ENCODE measurements around the gene AKIRIN2. TPM values are rescaled to one million over a fixed set of nuclear protein-coding genes. Genes with fewer than 3 reads are reported as not detected.
"Not testable (repeated sequence)": the region's sequence is repeated elsewhere in the genome, so short reads cannot be mapped to it uniquely, and the experiment has no call there.

The AKIRIN2 gene
- total RNA-seq, 1 donor, result 27.2 TPM

DNA sequence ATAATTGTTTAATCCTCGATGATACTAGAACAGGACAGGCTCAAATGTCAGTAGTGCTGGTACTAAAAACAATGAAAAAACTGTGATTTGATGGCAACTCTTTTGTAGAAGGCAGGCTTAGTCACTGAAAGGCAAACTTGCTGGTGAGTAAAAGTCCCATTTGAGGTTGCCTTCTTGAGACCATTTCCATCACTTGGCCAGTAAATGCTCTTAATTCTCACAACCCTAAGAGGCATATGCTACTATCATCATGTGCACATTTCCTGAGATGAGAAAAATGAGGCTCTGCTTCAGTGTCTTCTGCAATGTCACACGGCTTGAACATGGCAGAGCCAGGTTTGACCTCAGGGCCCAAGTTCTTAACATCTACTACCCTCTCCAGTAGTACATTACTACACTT lies 9.9 kb downstream of the AKIRIN2 start:
- no peak for DNase-seq (ENCODE audit: low read depth in 2 of 3, low spot score in 2 of 3)

DNA sequence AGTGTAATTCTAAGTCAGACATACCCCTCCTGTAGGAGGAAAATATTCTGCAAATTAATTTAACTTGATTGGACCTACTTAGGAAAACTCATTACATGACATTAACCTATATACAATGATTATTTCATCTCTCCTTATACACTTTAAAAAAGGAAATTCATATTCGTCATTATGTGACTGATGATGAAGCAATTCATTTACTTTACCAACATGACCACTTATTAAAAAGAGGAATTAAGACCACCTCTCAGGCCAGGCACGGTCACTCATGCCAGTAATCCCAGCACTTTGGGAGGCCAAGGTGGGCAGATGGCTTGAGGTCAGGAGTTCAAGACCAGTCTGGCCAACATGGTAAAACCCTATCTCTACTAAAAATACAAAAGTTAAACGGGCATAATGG lies 11.6 kb downstream of the AKIRIN2 start:
- DNase-seq (ENCODE audit: low read depth in 2 of 3, low spot score in 2 of 3), result no peak

DNA sequence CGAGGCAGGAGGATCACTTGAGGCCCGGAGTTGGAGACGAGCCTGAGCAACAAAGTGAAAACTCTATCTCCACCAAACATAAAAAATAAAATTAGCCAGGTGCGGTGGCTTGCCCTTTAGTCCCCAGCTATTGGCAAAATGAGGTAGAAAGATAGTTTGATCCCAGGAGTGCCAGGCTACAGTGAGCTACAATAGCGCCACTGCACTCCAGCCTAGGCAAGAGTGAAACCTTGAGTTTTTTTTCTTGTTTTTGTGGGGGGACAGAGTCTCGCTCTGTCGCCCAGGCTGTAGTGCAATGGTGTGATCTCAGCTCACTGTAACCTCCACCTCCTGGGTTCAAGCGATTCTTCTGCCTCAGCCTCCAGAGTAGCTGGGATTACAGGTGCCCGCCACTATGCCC lies 14.1 kb downstream of the AKIRIN2 start:
- DNase-seq (ENCODE audit: low read depth in 2 of 3, low spot score in 2 of 3), result not testable (repeated sequence)

DNA sequence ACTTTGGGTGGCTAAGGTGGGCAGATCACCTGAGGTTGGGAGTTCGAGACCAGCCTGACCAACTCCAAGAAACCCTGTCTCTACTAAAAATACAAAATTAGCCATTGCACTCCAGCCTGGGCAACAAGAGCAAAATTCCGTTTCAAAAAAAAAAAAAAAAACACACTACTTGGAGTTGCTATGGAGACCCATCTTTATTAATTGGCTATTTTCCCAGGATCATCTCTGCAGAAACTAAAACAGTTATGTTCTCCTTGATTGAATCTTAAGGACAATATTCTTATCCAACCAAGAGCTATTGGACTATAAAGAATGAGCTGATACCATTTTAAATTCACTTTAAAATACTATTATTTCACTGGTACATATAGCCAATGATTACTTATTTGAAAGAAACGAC lies 14.7 kb downstream of the AKIRIN2 start:
- DNase-seq (ENCODE audit: low read depth in 2 of 3, low spot score in 2 of 3), result no peak

DNA sequence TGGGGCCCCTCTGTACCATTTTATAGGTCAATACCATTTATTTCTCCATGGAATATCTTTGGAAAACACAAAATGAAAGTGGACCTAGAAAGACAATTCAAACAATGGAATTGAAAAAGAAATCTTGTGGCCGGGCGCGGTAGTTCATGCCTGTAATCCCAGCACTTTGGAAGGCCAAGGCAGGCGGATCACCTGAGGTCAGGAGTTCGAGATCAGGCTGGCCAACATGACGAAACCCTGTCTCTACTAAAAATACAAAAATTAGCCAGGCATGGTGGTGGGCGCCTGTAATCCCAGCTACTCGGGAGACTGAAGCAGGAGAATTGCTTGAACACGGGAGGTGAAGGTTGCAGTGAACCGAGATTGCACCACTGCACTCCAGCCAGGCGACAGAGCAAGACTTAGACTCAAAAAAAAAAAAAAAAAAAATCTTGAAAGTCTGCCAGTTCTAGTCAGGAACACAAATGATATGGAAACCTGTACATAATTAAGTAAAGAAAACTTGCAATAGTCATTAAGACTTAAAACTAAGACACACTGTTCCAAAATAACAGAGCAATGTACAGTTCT lies 15.3 kb downstream of the AKIRIN2 start:
- not testable (repeated sequence) for DNase-seq (ENCODE audit: low read depth in 2 of 3, low spot score in 2 of 3)

DNA sequence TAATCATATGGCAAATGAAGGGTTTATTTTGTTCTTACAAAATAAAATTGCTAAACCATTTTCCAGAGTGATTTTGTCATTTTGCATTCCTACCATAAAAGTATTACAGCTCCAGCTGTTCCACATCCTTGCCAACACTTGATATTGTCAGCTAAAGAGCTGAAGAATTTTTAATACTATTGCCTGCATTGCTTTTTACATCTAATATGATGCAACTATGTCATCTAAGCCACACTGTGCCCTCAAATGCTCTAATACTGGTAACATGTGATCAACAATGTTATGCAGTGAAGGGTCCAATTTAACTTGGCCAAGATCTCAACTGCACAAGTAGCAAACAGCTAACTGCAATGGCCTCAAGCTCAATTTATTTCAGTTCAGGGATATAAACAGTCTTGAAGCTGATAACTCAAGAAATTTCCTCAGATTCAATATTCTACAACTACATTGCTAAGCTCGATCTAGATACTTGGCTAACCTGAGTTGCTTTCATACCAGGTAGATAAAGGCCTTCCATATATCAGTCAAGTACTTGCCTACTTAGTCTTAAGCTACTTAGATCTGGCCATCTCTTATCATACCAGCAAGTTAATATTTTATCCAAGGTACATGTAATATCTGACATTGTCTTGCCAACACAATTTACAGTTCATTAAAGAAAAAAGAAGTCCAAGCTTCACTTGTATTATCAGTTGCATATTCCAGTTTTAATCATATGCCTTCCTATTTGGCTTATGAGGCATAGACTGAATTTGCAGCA lies 17.0 kb downstream of the AKIRIN2 start:
- DNase-seq (ENCODE audit: low read depth in 2 of 3, low spot score in 2 of 3), result no peak

DNA sequence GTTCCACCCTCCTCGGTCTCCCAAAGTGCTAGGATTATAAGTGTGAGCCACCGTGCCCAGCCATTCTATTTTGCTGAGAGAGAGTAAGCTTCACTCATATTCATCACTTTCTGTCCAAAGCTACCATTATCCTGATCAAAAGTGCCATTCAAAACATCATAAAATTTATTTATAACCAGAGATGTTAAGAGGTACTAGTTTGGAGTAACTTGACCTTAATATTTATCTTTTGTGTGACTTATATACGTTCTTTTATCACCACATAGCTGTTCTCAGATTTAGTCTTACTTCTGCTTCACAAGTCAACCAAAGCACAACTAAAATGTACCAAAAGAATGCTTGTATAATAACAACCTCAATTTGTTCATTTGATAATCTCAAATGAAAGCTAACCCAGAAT lies 18.1 kb downstream of the AKIRIN2 start:
- DNase-seq (ENCODE audit: low read depth in 2 of 3, low spot score in 2 of 3), result no peak

DNA sequence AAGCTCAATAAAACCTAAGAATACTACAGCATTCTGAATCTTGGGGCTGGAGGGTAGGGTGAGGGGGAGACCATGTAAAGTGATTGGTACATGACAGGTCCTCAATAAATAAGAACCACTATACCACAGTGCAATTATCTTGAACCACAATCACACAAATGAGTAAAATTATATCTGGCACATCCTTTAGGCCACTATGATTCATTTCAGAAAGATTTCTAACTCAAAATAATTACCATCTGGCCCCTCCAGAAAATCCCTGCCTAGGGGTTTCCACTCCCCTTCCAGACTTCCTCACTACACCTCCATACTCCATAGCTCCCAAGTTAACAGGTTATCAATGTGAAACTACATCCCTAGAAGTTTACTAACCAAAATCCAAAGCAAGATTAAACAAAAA lies 19.7 kb downstream of the AKIRIN2 start:
- no peak for DNase-seq (ENCODE audit: low read depth in 2 of 3, low spot score in 2 of 3)

DNA sequence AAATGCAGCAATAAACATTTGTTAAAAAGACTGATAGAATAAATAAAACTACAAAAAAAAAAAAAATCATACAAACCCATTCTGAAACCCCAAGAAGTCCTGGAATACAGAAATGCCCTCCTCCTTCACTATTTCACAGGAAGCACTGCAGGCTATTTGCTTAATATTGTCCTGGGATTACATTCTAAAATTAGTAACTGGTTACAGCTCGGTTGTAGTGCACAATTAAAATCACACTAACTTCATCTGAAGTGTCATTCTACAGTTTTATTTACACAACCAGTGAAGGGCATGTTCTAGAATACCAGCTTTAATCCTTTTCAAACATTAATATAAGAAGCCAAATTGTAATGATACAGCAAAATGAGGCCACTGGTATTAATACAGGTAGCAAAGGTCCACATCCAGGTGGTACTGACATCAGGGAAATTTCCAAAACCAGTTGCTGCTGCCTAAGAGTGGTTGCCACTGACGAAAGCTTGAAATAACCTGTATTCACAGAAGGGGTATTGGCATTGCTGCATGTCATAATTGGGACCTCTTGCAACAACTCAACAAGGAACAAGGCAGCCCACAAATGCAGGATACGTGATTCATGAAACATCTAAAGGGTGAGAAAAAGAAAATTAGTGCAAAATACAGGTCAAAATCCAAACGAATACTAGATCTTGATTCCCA lies 26.9 kb downstream of the AKIRIN2 start:
- DNase-seq (ENCODE audit: low read depth in 2 of 3, low spot score in 2 of 3), result no peak

DNA sequence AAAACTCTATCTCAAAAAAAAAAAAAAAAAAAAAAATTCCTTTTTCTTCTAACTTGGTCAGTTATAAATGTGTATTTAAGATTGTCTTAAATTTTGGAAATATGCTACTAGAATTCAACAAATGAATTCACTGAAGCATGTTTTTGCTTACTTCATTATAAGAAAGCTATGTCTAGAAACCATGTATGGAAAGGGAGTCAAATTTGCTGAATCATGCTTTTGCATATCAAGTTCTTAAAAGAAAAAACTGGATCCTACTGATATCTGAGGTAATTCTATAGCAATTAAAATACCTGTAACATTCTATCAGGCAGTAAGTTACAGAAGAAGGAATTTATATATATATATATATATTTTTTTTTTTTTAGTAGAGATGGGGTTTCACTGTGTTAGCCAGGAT lies 27.7 kb downstream of the AKIRIN2 start:
- no peak for DNase-seq (ENCODE audit: low read depth in 2 of 3, low spot score in 2 of 3)

DNA sequence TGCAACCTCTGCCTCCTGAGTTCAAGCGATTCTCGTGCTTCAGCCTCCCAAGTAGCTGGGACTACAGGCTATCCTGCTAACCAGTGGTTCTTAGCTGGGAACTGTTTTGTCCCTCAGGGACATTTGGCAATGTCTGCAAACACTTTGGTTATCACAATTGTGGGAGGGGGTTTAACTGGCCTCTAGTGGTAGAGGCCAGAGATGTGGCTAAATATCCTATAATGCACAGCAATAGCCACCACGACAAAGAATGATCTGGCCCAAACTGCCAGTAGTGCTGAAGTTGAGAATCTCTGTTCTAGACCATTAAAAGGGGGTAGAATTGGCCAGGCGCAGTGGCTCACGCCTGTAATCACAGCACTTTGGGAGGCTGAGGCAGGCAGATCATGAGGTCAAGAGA lies 28.8 kb downstream of the AKIRIN2 start:
- DNase-seq (ENCODE audit: low read depth in 2 of 3, low spot score in 2 of 3), result no peak

DNA sequence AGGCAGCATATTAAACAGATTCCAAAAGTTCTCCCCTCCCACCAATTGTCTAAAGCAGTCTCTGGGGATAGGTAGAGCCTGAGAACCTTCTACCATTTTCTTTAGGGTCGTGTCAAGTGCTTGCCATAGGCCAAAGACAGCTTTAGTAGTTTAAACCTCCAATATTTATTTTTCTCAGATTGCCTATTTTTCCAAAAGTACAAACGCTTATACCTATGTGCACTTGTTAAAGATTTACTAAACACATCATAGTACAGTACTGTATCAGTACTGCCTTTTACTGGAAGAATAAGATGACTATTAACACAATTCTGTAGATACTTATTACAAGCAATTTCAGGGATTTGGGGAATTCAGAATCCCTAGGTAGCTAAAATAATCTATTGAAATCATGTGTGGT lies 29.4 kb downstream of the AKIRIN2 start:
- no peak for DNase-seq (ENCODE audit: low read depth in 2 of 3, low spot score in 2 of 3)

DNA sequence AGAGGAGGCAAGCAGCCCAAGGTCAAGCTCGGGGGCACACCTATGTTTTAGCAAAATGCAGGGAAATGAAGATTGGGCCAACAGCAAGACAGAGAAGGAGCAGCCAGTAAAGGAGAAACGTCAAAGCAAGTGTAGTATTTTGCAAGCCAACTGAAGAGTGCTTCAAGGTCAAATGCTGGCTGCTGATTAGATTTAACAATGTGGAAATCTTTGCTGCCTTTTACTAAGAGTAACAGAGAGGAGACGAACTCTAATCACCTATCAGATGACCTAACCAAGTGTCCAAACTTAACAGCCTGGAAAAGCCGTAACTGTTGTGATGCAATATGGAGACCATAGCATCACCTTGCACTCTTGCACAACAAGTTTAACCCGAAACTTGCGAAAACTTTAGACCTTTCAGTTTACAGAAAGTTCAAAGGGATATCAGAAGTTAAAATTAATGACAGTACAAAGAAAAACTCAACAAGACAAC lies 30.4 kb downstream of the AKIRIN2 start:
- no peak for DNase-seq (ENCODE audit: low read depth in 2 of 3, low spot score in 2 of 3)

DNA sequence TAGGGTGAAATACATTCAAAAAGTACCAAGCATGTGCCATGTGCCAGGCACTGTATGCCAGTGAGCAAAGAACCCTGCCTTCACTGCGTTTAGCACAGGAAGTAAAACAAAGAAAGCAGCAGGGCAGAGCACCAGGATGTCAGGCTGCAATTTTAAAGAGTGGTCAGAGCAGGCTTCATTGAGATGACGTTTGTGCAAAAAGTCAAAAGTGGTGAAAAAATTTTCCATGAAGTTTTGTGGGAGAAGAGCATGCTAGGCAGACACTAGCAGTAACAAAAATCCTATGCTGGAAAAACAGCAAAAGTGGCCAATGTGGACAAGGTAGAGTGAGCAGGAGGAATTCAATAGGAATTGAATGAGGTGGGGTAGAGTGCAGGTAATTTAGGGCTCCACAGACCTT lies 31.3 kb downstream of the AKIRIN2 start:
- DNase-seq (ENCODE audit: low read depth in 2 of 3, low spot score in 2 of 3), result no peak

DNA sequence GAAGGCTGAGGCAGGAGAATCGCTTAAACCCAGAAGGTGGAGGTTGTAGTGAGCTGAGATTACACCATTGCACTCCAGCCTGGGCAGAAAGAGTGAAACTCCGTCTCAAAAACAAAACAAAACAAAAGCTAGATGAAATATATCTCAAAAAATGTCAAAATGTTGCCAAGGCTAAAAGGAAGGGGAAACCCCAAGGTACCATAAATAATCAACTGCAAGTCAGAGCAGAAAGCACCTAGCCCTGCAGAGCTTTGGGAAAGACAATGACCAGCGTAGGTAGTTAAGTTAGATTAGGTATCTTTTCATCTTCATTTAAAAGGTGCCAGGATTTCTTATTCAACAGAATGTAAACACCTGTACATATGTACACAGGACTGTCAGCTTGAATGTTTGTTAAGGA lies 33.0 kb downstream of the AKIRIN2 start:
- no peak for DNase-seq (ENCODE audit: low read depth in 2 of 3, low spot score in 2 of 3)

DNA sequence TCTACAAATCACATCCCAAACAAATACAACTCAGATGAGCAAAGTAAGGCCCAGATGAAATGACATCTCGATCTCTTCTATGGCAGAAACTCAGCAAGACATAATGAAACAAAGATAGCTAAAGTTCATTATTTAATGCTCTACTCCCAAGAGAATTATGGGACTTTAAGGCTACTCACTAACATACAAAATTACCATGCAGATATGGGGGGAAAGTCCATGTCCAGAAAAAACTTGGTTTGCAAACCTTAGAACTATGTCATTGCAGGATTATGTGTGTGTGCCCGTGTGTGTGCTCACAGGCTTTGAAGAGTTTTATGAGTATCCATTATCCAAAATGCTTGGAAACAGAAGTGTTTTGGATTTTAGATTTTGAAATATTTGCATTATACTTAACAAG lies 34.0 kb downstream of the AKIRIN2 start:
- no peak for DNase-seq (ENCODE audit: low read depth in 2 of 3, low spot score in 2 of 3)

DNA sequence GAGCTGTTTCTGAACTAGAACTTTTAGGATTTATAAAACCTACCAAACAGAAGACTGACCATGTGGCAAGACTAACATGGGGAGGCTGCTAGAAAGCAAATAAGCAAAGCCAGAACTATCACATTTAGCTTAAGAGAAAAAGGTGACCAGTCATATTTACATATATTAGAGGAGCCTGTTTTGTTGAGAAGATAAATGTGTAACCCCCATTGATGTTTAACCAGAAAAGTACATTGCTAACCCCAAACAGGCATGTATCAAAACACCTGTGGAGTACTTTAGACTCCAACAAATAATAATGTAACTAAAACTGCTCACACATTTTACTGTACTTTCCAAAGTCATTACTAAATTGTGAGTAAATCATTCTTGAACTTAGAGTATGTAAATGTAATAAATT lies 35.0 kb downstream of the AKIRIN2 start:
- no peak for DNase-seq (ENCODE audit: low read depth in 2 of 3, low spot score in 2 of 3)

DNA sequence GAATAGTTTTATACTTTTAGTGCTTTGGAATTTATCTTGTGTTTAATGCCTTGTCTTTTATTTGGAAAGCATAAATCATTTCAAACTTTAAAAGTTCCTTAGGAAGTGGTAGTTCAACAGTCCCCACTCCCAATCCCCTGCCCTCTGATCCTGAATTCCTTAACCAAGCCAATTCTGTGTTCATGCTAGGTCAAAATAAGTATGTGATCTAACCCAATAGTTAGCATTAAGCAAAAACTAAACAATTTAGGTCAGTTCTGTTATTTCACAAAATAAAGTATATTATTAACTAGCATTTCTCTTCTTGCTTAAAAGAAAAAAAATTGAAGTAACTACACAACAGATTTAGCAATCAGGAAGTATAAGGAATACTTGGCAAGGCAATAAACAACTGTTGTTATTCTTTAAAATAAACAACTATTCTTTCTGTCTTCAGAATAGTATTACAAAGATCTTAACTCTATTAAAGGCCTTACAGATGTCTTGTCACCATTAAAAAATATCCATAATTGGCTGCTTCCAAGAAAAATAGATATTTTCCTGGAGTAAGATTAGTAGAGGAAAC lies 37.0 kb downstream of the AKIRIN2 start:
- no peak for DNase-seq (ENCODE audit: low read depth in 2 of 3, low spot score in 2 of 3)

DNA sequence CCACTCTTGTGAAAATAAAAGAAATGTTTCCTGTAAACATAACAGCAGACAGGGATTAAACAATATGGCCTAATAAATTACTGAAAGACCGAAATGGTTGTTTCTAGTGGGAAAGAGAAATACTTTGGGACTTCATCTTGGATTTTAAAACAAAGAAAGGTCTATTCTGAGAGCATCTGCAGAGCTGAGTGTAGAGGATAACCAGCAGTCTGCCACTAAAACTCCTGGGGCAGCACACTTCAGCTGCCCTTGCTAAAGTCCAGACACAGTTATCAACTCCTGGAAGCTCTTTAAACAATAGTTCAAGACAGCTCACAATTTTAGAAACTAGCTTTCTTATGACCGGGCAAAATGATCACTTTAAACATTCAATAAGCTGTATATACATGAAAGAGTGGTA lies 38.6 kb downstream of the AKIRIN2 start:
- DNase-seq (ENCODE audit: low read depth in 2 of 3, low spot score in 2 of 3), result no peak

DNA sequence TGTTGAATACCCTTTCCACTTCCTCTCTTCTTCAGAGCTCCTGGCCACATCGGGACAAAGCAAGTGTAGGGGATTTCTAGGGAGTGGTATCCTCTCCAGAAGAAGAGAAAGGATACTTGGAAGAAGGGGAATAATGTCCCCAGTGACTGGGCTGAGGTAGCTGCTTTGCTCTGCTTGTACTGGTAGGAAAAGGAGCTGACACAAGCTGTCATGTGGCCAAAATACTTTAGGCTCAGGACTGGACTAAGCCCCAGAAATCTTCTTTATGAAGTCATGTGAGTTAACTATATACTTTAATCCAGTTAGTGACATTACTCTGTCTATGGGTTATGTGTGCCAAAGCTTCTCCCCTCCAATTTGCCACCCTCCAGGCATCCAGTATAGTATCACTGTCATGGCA lies 40.5 kb downstream of the AKIRIN2 start:
- DNase-seq (ENCODE audit: low read depth in 2 of 3, low spot score in 2 of 3), result no peak

DNA sequence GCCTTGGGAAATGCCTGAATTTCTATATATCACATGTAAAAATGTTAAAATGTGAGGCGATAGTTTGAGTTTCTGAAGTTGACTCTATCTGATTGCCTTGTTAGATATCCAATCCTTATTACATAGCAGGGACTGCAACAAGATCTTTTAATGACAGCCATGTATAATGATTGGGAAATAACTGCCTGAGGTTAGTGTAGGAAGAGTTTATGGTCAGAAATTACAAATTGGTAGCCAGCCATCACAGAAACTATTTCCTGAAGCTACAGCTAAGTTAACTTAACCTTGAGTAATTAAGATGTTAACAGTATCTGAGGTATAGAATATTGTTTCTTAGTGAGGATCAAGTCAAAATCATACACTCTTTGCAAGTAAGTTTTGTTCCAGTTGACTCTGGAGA lies 41.0 kb downstream of the AKIRIN2 start:
- DNase-seq (ENCODE audit: low read depth in 2 of 3, low spot score in 2 of 3), result no peak

Measured in hematopoietic multipotent progenitor cell (in vitro differentiated cells).